ENCODE measurements around the gene GFRAL.

- TF ChIP-seq CTCF (conservative IDR thresholded peaks at IDR 0.05 in 1 of 2, IDR thresholded peaks at IDR 0.05 in 1 of 2; ENCODE audit: extremely low read depth in 1 of 2, insufficient read depth in 1 of 2, low read depth in 1 of 2, low read length in 2 of 2) (no peak), EZH2 (IDR thresholded peaks at IDR 0.05; ENCODE audit: borderline replicate concordance, low read length) (no peak)
Measured at GRCh38 chr6:55290736-55291135, 36.5 kb upstream of the GFRAL start.
